Pancreas (tissue), 10 donors: ENCODE measurements around the gene ZC3H4. TPM values are rescaled to one million over a fixed set of nuclear protein-coding genes. Genes with fewer than 3 reads are reported as not detected.
A peak's percentile ranks its signal among the peaks of the same experiment; 100 is the strongest.

Experiments
- ATAC-seq, 4 donors: fragments of 200-7000 bp; cut with Tn5 transposase; one replicate each; pipeline versions ENCODE4 v1.8.0 to v1.9.1; 2020; ENCODE audit warnings: mild to moderate bottlenecking in 4 of 4, moderate library complexity in 4 of 4
- DNase-seq, 6 donors: peaks; one replicate each; pipeline ENCODE4 v3.0.0-alpha.2; 2020
- FAIRE-seq: peaks from 2 replicates; lab custom pipeline; 2012; peaks lifted over from hg19 to GRCh38; lab: Jason Lieb, UNC
- H3K27ac ChIP-seq, 4 donors: fragments of 200-600 bp; sonication (generic); 1 replicate in 3 of 4; 2 replicates in 1 of 4; pipeline versions ENCODE4 v1.5.0 to v1.8.0; 2020
- H3K27me3 ChIP-seq, 4 donors: fragments of 200-600 bp; one replicate each; pipeline ENCODE4 v1.8.0; 2021
- H3K36me3 ChIP-seq, 3 donors: fragments of 200-600 bp; sonication (generic) in 1 of 3; one replicate each; pipeline versions ENCODE4 v1.5.0 to v1.8.0; 2020 to 2021
- H3K4me1 ChIP-seq, 3 donors: fragments of 200-600 bp; one replicate each; pipeline ENCODE4 v1.8.0; 2021
- H3K4me3 ChIP-seq, 4 donors: fragments of 200-600 bp; sonication (generic) in 2 of 4; one replicate each; pipeline versions ENCODE4 v1.5.0 to v1.8.0; 2020 to 2021
- H3K9me3 ChIP-seq, 4 donors: fragments of 200-600 bp; one replicate each; pipeline ENCODE4 v1.8.0; 2021
- WGBS, 2 donors: extraction: QIAGEN DNeasy Blood & Tissue Kit; methylation state at CpG; one replicate each; pipeline ENCODE4 v1.1.7; 2013; 5-methylcytosine and 5-hydroxymethylcytosine counted together
- intact Hi-C, 3 donors: fragments of 100-400 bp; cut with DNase I; formaldehyde crosslinking; loops; one replicate each; pipeline versions ENCODE4 v1.11.1 to v1.14.2; 2022
- polyA plus RNA-seq, 2 donors: library from polyadenylated mRNA; stranded (reverse); fragments of 200-250 nt; gene quantifications; one replicate each; pipeline ENCODE4 v1.2.3, GENCODE V29; 2013
- total RNA-seq, 6 donors: library from RNA; stranded (reverse); fragmentation: NEBNext Ultra II Directional in 4 of 6; extraction: Animal tissue kit (Norgen Biotek cat#: 25700) in 4 of 6; gene quantifications; one replicate each; pipeline versions ENCODE4 v1.2.1 to v1.2.4, GENCODE V29; 2021 to 2023
- TF ChIP-seq, protein P1 (sequence below), 4 donors: fragments of 200-600 bp; sonication (generic) in 3 of 4; IDR thresholded peaks; one replicate each; pipeline versions ENCODE4 v1.5.0 to v1.8.0; 2021; ENCODE audit warnings: antibody characterized with exemption in 4 of 4
- donor health status: healthy with polysubstance abuse.
- donor health status: DM: no; HTN: no; CAD: no; lungs with moderate emphysema.
- donor health status: DM: no; HTN: no; CAD: no.
- donor health status: control.
- donor health status: control.
- donor health status: Bipolar disorder and iron deficiency.
- donor health status: DM: yes; HTN: yes; CAD: no.
- donor health status: DM: no; HTN: no; CAD: no.
- donor health status: DM: no; HTN: no; CAD: no.
- donor health status: DM: yes; HTN: yes; CAD: no.

The ZC3H4 gene
- total RNA-seq (10 to 100 TPM; 18.2 to 30.4 (median 20.5) TPM), polyA plus RNA-seq (10 to 100 TPM in 1 of 2 donors, 1 to 10 TPM in 1; 8.1 to 14.3 TPM)

DNA sequence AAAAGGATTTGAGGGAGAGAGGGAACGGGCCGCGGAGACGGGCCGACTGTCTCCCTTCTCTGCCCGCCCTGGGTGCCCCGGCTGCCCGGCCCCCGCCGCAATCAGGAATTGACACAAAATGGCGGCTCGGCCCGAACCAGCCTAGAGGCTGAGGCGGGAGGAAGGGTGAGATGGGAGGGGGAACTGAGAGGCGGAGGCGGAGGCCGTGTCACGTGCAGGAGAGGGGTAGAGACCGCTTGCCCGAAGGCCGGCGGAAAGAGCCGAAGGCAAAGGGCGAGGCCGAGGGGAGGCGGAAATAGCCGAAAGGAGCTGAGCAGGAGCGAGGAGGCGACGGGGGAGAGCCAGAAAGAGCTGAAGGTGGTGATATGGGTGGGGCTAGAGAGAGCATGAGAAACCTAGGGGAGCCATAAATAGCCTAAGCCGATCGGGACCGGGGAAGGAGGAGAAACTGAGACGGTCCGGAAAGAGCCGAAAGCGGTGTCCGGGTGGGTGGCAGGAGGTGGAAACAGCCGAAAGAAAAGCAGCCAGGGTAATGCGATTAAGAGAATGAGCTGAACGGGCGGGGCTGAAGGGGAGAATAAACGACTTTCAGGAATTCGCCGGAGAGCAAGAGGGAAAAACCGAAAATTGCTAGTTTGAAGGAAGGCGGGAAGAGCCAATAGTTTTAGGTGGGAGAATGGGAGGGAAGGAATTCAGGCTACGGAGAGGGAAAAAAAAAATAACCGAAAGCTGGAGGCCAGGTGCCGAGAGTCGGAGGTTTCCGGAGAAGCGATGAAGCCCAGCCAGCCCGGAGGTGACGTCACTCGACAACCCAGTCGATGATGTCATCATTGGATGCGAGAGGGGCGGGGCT lies at the start of gene ZC3H4:
ZC3H4 (minus strand) TSS at position 780 of the 853 bp plus-strand sequence. CDS start 1,192 bp downstream, outside the sequence.
- peaks cover 3 to 16% (median 4%) of the 10 kb centered on the region in 3 donors for H3K4me1 ChIP-seq
- intact Hi-C loops = no loop called here
- no peaks in the 10 kb centered on the region for H3K36me3 ChIP-seq
- H3K27ac ChIP-seq = peak within 1 kb of the TSS; percentile 99 to 100 (median 99)
- TF ChIP-seq, protein P1, sequence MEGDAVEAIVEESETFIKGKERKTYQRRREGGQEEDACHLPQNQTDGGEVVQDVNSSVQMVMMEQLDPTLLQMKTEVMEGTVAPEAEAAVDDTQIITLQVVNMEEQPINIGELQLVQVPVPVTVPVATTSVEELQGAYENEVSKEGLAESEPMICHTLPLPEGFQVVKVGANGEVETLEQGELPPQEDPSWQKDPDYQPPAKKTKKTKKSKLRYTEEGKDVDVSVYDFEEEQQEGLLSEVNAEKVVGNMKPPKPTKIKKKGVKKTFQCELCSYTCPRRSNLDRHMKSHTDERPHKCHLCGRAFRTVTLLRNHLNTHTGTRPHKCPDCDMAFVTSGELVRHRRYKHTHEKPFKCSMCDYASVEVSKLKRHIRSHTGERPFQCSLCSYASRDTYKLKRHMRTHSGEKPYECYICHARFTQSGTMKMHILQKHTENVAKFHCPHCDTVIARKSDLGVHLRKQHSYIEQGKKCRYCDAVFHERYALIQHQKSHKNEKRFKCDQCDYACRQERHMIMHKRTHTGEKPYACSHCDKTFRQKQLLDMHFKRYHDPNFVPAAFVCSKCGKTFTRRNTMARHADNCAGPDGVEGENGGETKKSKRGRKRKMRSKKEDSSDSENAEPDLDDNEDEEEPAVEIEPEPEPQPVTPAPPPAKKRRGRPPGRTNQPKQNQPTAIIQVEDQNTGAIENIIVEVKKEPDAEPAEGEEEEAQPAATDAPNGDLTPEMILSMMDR (IDR thresholded peaks at IDR 0.05) = no peak
- peak within 1 kb of the TSS; percentile 81 to 95 (median 88) for H3K4me3 ChIP-seq
- DNase-seq (peak; percentile 96 to 100 (median 100)), ATAC-seq (peak; percentile 89 to 94 (median 93)), FAIRE-seq (peak; percentile 96)
- H3K27me3 ChIP-seq = no peaks in the 10 kb centered on the region
- no peaks in the 10 kb centered on the region for H3K9me3 ChIP-seq
- 0% methylated on average over 58 to 59 of the region's 59 CpGs for WGBS, 2 donors

DNA sequence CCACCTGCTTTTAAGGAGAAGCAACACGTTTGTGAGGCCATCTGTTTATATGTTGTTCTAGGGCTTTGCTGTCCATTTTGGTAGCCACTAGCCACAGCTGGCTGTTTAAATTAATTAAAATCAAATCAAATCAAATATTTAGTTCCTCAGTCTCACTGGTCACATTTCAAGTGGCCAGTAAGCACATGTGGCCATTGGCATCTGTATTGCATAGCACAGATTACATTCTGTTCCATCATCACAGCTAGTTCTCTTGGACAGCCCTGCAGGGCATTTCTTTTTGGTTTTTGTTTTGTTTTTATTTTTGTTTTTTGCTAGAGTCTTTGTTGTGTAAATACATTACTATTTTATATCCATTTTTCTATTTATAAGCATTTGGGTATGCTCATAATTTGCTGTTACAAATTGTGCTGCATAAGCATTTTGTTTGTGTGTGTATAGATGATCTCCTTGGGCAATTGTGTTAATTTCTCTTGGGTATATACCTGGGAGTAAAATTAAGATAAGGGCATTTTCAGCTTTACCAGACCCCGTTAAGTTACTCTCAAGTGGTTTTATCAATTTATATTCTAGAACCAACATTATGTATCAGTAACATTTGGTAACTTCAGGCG lies 48.4 kb upstream of the ZC3H4 start:
- TF ChIP-seq, protein P1 (IDR thresholded peaks at IDR 0.05) = no peak
- H3K4me1 ChIP-seq = peaks cover 0 to 5% (median 0%) of the 10 kb centered on the region in 3 donors
- no peak overlapping the region for H3K27ac ChIP-seq
- H3K36me3 ChIP-seq = peaks cover 0 to 4% (median 0%) of the 10 kb centered on the region in 3 donors
- intact Hi-C loops = no loop called here
- no peaks in the 10 kb centered on the region for H3K9me3 ChIP-seq
- no peak for FAIRE-seq
- H3K27me3 ChIP-seq = no peaks in the 10 kb centered on the region
- no peak overlapping the region for H3K4me3 ChIP-seq
- ATAC-seq = no peak
- DNase-seq = no peak
- WGBS, 2 donors = 69 to 70% methylated on average over 3 of the region's 3 CpGs

DNA sequence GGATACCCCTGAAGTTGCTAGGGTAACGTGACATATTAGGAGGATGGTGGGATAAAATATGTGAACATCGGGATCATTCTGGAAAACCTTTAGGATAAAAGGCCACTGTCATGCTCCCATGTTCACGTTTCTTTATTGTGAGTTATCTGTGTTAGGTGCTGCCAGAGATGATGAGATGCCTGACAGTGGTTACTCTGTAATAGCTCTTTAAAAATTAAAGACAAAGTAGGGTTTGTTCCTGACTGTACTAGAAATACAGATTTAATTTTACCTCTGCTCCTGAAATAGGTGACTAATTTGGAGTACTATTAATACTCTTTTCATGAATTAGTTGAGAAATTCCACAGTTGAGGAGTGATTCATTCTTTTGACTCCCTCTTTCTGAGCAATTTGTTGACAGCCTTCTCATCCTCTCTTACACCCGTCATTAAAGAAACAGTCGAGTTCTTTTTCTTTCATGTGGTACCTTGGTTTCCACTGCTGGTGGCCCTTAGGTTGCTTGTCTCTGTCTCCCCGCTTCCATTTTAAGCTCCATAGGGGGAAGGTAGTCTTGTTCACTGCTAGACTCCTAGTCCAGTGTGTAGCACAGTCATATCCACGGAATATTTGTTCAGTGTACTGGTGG lies 45.4 kb upstream of the ZC3H4 start:
- Histone ChIP-seq H3K4me1 (peaks cover 0 to 5% (median 0%) of the 10 kb centered on the region in 3 donors), H3K9me3 (no peaks in the 10 kb centered on the region), H3K27me3 (no peaks in the 10 kb centered on the region), H3K36me3 (peaks cover 0 to 4% (median 0%) of the 10 kb centered on the region in 3 donors), H3K27ac (peak overlapping the region in 1 of 4 donors; percentile 10), H3K4me3 (no peak overlapping the region)
- 74 to 79% methylated on average over 7 of the region's 7 CpGs for WGBS, 2 donors
- DNase-seq = no peak
- intact Hi-C loops = loop anchor here in 2 of 3 donors (10.0 kb wide), 2 partner anchors 46 to 86 kb away; no protein-coding TSS in a partner anchor
- TF ChIP-seq, protein P1 (IDR thresholded peaks at IDR 0.05) = no peak
- FAIRE-seq = no peak
- ATAC-seq = no peak

DNA sequence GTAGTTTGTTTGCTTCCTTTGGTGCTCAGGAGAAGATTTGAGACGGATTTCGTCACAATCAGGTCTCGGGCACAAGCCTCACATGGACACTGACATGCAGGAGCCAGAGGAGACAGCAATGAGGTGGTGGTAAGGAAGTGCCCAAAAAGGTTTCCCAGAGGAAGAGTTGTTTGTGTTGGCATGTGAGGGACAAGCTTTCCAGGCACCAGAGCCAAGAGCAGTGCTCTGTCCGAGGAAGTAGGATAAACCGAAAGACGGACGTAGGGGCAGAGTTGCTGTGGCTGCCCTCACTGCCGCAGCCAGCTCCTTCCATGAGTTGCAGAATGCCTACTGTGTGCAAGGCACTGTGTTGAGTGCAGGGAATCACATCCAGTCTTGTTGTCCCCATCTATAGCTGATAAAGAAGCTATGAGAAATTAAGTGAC lies 44.8 kb upstream of the ZC3H4 start:
- Histone ChIP-seq H3K4me1 (peaks cover 0 to 5% (median 0%) of the 10 kb centered on the region in 3 donors), H3K4me3 (no peak overlapping the region), H3K9me3 (no peaks in the 10 kb centered on the region), H3K27ac (peak overlapping the region in 3 of 4 donors; percentile 10 to 25 (median 16)), H3K36me3 (peaks cover 0 to 4% (median 0%) of the 10 kb centered on the region in 3 donors), H3K27me3 (no peaks in the 10 kb centered on the region)
- no peak for FAIRE-seq
- TF ChIP-seq, protein P1 (IDR thresholded peaks at IDR 0.05) = no peak
- peak in 2 of 4 donors; percentile 9 to 14 for ATAC-seq
- no peak for DNase-seq
- intact Hi-C loops = loop anchor here in 2 of 3 donors (10.0 kb wide), 2 partner anchors 46 to 86 kb away; no protein-coding TSS in a partner anchor
- 80 to 84% methylated on average over 8 of the region's 8 CpGs for WGBS, 2 donors
